Mesothelial cell of epicardium (in vitro differentiated cells): ENCODE data around the gene LILRA5. TPM values are rescaled to one million over a fixed set of nuclear protein-coding genes. Genes with fewer than 3 reads are reported as not detected.

Experiments used
- DNase-seq, 2 experiments: peaks; one replicate each; pipeline ENCODE4 v3.0.0; 2021; ENCODE audit warnings: low spot score in 2 of 2; ENCODE audit not compliant: unreplicated experiment in 2 of 2
- H3K27ac Mint-ChIP-seq: 2 replicates; pipeline ENCODE4 v1.8.0; 2021; ENCODE audit warnings: mixed read lengths
- H3K27me3 Mint-ChIP-seq: 2 replicates; pipeline ENCODE4 v1.8.0; 2021; ENCODE audit warnings: low read depth, mixed read lengths
- H3K36me3 Mint-ChIP-seq: 2 replicates; pipeline ENCODE4 v1.8.0; 2021; ENCODE audit warnings: mixed read lengths
- H3K4me1 Mint-ChIP-seq: 2 replicates; pipeline ENCODE4 v1.8.0; 2021; ENCODE audit warnings: mixed read lengths
- H3K4me3 Mint-ChIP-seq: 2 replicates; pipeline ENCODE4 v1.8.0; 2021; ENCODE audit warnings: mild to moderate bottlenecking, moderate library complexity, mixed read lengths
- H3K9me3 Mint-ChIP-seq: 2 replicates; pipeline ENCODE4 v1.8.0; 2021; ENCODE audit warnings: mixed read lengths
- total RNA-seq: library from RNA; stranded (reverse); gene quantifications from 3 replicates; pipeline ENCODE4 v1.2.1, GENCODE V29; 2021
- TF ChIP-seq, protein P1 (sequence below): fragments of 200-600 bp; sonication (generic); IDR thresholded peaks from one replicate; pipeline ENCODE4 v1.5.0; 2021; ENCODE audit warnings: antibody characterized with exemption; ENCODE audit not compliant: unreplicated experiment

Gene LILRA5
- total RNA-seq, 1 donor from 2014 or later = not detected

DNA sequence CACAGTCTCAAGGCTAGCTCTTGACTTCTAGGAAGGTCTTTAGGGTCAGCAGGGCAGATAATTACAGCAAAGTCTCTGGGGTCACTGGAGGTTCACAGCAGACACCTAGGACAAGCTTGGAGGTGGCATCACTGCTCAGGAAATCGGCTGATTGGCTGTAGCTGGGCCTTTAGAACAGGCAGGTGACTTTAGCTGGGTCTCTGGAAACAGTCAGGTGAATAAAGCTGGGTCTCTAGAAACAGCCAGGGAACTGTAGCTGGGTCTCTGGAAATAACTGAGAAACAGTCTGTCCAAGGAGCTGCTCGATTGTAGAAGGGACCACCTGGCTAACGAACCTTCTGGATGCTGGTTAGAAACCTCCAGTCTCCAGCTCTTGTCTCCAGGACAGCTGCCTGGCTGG is 41.8 kb upstream of the LILRA5 start:
- H3K27ac Mint-ChIP-seq = no peak overlapping the region
- no peaks in the 10 kb centered on the region for H3K4me1 Mint-ChIP-seq
- H3K4me3 Mint-ChIP-seq = no peak overlapping the region
- TF ChIP-seq, protein P1, sequence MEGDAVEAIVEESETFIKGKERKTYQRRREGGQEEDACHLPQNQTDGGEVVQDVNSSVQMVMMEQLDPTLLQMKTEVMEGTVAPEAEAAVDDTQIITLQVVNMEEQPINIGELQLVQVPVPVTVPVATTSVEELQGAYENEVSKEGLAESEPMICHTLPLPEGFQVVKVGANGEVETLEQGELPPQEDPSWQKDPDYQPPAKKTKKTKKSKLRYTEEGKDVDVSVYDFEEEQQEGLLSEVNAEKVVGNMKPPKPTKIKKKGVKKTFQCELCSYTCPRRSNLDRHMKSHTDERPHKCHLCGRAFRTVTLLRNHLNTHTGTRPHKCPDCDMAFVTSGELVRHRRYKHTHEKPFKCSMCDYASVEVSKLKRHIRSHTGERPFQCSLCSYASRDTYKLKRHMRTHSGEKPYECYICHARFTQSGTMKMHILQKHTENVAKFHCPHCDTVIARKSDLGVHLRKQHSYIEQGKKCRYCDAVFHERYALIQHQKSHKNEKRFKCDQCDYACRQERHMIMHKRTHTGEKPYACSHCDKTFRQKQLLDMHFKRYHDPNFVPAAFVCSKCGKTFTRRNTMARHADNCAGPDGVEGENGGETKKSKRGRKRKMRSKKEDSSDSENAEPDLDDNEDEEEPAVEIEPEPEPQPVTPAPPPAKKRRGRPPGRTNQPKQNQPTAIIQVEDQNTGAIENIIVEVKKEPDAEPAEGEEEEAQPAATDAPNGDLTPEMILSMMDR = no peak
- DNase-seq = no peak
- H3K9me3 Mint-ChIP-seq = no peaks in the 10 kb centered on the region
- H3K27me3 Mint-ChIP-seq = peaks cover 22% of the 10 kb centered on the region
- H3K36me3 Mint-ChIP-seq = no peaks in the 10 kb centered on the region

GRCh38 chr19:54352546-54352945 is 39.6 kb upstream of the LILRA5 start:
- no peak overlapping the region for H3K4me3 Mint-ChIP-seq
- H3K4me1 Mint-ChIP-seq = no peaks in the 10 kb centered on the region
- H3K27ac Mint-ChIP-seq = no peak overlapping the region
- H3K27me3 Mint-ChIP-seq = peaks cover 35% of the 10 kb centered on the region
- H3K9me3 Mint-ChIP-seq = no peaks in the 10 kb centered on the region
- no peak for DNase-seq
- TF ChIP-seq, protein P1 = no peak
- H3K36me3 Mint-ChIP-seq = no peaks in the 10 kb centered on the region

DNA sequence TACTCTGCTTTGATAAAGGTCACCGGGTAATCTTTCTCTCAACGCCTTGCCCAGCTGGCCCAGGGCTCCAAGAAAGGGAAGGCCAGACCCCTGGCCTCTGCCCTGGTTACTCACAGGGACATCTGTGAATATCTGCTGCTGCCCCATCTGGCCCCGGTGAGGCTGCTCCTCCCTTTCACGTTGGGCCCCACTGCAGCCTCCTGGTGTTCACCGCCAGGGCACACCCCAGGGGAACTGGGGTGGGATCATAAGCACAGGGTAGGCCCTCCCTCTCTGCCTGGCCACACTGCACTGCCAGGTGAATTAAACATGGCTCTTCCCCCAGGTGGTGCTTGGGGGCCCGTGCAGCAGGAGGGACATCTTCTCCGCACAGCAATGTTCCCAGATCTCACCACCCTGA is 39.1 kb upstream of the LILRA5 start:
- Mint-ChIP-seq H3K9me3 (no peaks in the 10 kb centered on the region), H3K4me1 (no peaks in the 10 kb centered on the region), H3K4me3 (no peak overlapping the region), H3K36me3 (no peaks in the 10 kb centered on the region), H3K27me3 (peaks cover 35% of the 10 kb centered on the region), H3K27ac (no peak overlapping the region)
- DNase-seq = no peak
- TF ChIP-seq, protein P1 = no peak

- TF ChIP-seq, protein P1 = no peak
- no peaks in the 10 kb centered on the region for H3K36me3 Mint-ChIP-seq
- no peak for DNase-seq
- H3K27ac Mint-ChIP-seq = no peak overlapping the region
- no peak overlapping the region for H3K4me3 Mint-ChIP-seq
- no peaks in the 10 kb centered on the region for H3K4me1 Mint-ChIP-seq
- H3K9me3 Mint-ChIP-seq = no peaks in the 10 kb centered on the region
- peaks cover 35% of the 10 kb centered on the region for H3K27me3 Mint-ChIP-seq
Observed at GRCh38 chr19:54351474-54351873, 38.5 kb upstream of the LILRA5 start.

- no peak overlapping the region for H3K4me3 Mint-ChIP-seq
- no peak overlapping the region for H3K27ac Mint-ChIP-seq
- no peaks in the 10 kb centered on the region for H3K36me3 Mint-ChIP-seq
- TF ChIP-seq, protein P1 = no peak
- no peaks in the 10 kb centered on the region for H3K4me1 Mint-ChIP-seq
- peaks cover 24% of the 10 kb centered on the region for H3K27me3 Mint-ChIP-seq
- DNase-seq = no peak
- no peaks in the 10 kb centered on the region for H3K9me3 Mint-ChIP-seq
Observed at GRCh38 chr19:54345938-54346386, 33.0 kb upstream of the LILRA5 start.

DNA sequence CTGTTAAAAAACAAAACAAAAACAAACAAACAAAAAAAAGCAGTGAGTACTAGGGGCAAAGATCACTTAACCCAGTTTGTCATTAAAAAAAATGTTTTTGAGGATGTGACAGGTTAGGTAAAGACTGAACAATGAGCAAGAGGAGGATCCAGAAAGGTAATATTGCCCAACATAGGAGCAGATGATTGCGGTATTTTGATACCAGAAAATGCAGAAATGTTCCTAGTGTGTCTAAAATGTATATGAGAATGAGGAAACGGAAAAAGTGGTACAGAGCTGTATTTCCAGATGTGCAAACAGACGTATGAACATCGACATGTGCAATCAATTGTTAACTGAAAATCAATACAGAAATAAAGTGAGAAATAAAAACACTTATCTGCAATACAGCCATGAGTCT is 30.9 kb upstream of the LILRA5 start:
- no peak overlapping the region for H3K4me3 Mint-ChIP-seq
- no peaks in the 10 kb centered on the region for H3K36me3 Mint-ChIP-seq
- TF ChIP-seq, protein P1 = no peak
- no peaks in the 10 kb centered on the region for H3K9me3 Mint-ChIP-seq
- no peaks in the 10 kb centered on the region for H3K4me1 Mint-ChIP-seq
- no peak for DNase-seq
- H3K27me3 Mint-ChIP-seq = peaks cover 24% of the 10 kb centered on the region
- no peak overlapping the region for H3K27ac Mint-ChIP-seq
